Panc1 (cell line): Measurements from ENCODE around the gene CPEB1.

Experiments
- POLR2AphosphoS5 ChIP-seq: IDR thresholded peaks from 2 replicates; pipeline ENCODE4 v1.6.1; 2012; ENCODE audit warnings: mild to moderate bottlenecking, low read depth, low read length, moderate library complexity
- TF ChIP-seq, protein P1 (sequence below): fragments of 450-650 bp; IDR thresholded peaks from 2 replicates; pipeline ENCODE4 v1.5.1; 2017; ENCODE audit warnings: mild to moderate bottlenecking

DNA sequence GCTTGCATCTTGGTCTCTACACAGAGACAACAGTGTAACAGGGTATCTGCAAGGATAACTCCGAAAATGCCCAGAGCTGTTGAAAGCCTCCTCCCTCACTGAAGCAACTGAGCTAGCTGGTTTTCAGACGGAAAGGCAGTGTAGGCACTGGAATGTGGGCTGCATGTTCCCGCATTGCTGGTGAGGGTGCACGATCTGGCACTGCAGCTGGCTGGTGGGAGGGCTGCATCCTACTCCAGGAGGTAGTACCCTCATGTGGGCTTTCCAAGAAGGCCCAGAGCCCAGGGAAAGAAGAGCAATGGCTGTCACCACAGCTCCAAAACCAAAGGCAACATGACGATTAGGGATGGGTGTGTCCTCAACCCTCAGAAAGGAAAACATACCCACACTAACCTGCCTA is 78.2 kb downstream of the CPEB1 start:
- no peak for TF ChIP-seq POLR2AphosphoS5
- TF ChIP-seq, protein P1, sequence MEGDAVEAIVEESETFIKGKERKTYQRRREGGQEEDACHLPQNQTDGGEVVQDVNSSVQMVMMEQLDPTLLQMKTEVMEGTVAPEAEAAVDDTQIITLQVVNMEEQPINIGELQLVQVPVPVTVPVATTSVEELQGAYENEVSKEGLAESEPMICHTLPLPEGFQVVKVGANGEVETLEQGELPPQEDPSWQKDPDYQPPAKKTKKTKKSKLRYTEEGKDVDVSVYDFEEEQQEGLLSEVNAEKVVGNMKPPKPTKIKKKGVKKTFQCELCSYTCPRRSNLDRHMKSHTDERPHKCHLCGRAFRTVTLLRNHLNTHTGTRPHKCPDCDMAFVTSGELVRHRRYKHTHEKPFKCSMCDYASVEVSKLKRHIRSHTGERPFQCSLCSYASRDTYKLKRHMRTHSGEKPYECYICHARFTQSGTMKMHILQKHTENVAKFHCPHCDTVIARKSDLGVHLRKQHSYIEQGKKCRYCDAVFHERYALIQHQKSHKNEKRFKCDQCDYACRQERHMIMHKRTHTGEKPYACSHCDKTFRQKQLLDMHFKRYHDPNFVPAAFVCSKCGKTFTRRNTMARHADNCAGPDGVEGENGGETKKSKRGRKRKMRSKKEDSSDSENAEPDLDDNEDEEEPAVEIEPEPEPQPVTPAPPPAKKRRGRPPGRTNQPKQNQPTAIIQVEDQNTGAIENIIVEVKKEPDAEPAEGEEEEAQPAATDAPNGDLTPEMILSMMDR, result no peak
